NCI-H2081 treated with DMSO at 0.1 percent for 48 hours (cell line): Measurements from ENCODE around the gene VWA7.
A peak's percentile ranks its signal among the peaks of the same experiment; 100 is the strongest.

Source experiments
- DNase-seq: peaks from one replicate; lab custom pipeline; 2025; lab: John Stamatoyannopoulos, UW

Gene VWA7

GRCh38 chr6:31752739-31753319 lies 24.3 kb downstream of the VWA7 start:
- DNase-seq: no peak

- no peak for DNase-seq
Observed at GRCh38 chr6:31750411-31751022, 26.6 kb downstream of the VWA7 start.

DNA sequence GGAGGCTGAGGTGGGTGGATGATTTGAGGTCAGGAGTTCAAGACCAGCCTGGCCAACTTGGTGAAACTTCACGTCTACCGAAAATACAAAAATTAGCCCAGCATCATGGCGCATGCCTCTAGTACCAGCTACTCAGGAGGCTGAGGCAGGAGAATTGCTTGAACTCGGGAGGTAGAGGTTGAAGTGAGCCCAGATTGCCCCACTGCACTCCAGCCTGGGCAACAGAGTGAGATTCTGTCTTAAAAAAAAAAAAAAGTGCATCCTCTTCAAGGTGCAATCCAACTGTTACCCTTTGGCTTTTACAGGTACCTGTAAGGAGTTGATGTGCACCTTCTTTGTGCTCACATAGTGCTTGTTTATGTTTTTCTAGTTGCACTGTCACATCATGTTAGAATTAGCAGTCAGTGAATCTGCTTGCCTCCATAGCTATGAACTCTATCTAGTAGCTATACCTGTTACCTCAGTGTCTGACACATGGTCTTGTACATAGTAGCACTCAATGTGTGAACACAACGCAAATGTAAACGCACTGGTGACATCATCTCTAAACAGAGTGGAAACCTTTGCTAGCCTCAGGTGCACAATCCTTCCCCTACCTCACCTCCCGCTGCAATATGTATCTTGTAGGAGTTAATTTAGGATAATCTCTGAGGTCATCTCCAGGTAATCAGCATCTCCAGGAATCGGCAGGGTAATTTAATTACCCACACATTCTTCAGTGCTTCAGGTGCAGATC lies 27.7 kb downstream of the VWA7 start:
- DNase-seq: no peak

GRCh38 chr6:31744422-31744821 lies 32.7 kb downstream of the VWA7 start:
- DNase-seq: no peak

GRCh38 chr6:31742894-31743293 lies 34.2 kb downstream of the VWA7 start:
- no peak for DNase-seq

- DNase-seq: no peak
Observed at GRCh38 chr6:31741815-31742214, 35.3 kb downstream of the VWA7 start.

- no peak for DNase-seq
Observed at GRCh38 chr6:31740397-31741223, 36.5 kb downstream of the VWA7 start.

GRCh38 chr6:31739639-31740396 lies 37.3 kb downstream of the VWA7 start, which contains the start of gene MSH5:
TSS of gene MSH5 (plus strand) at chr6:31740005. CDS start at chr6:31740467, 462 bp downstream.
- DNase-seq: peak; percentile 95

DNA sequence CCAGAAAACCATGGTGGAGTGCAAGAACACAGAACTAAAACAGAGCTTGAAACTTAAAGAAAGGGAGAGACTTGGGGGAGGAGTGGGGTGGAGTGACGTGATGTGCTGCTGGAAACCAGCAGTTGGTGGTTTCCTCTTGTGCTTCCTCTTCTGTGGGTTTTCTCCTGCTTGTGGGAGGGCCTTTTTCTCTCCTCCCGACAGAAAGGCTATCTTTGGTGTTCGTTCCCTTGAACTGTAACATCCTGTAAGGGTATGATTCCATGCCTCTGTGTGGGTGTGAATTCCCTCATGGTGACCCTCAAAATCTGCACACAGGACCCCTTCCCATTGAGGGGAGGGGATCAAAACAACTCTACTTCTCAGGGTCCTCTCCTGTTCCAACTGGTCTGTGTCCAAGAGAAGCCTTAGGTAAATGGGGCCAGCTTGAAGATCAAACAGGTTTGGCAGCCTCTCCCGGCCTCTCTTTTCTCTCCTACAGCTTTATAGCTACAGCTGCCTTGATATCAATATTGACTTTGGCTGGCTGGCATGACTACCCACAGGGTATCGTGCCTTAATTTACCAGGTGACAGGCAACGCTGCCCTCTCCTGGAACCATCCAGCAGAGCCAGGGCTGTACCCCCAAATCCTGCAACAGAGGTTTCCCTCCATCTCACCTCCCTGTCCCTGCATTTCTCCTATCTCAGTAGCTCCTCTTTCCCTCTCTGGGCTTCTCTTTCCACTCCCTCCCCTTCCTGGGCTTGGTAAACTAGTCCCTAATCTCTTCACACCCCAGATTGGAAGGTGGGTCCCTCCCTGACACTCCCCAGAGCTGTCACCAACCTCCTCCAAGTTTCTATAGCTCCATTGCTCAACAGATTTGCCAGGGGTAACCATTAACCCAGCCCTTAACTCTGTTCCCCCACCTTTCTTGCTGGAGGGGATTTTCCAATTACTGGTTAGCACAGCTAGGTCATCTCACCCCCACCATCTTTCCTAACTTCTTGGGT lies 38.8 kb downstream of the VWA7 start:
- DNase-seq: peak; percentile 76

DNA sequence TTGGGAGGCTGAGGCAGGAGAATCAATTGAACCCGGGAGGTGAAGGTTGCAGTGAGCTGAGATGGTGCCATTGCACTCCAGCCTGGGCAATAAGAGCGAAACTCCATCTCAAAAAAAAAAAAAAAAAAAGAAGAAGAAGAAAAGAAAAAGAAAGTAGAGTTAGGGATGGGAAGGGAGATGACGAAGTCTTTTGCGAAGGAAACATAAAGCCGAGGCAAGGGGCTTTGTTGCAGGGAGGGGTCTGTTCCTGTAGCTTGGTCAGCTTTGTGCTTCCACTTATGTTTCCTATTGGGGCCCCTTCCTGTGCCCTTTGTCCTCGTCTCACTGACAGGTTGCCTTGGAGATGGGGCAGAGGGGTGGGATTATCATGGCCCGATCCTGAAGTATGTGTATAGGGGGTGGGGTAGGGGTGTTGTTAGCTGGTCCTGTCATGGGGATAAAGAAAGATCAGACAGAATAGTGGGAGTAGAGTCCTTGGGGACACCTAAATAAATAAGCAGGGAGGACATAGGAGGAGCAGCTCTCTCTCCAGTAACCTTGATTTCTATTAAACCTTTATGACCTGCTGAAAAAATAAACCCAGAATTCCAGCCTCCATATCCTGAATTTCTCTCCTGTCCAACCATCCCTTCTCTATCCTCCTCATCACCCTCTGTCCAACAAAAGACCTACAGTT lies 39.7 kb downstream of the VWA7 start:
- DNase-seq: no peak

DNA sequence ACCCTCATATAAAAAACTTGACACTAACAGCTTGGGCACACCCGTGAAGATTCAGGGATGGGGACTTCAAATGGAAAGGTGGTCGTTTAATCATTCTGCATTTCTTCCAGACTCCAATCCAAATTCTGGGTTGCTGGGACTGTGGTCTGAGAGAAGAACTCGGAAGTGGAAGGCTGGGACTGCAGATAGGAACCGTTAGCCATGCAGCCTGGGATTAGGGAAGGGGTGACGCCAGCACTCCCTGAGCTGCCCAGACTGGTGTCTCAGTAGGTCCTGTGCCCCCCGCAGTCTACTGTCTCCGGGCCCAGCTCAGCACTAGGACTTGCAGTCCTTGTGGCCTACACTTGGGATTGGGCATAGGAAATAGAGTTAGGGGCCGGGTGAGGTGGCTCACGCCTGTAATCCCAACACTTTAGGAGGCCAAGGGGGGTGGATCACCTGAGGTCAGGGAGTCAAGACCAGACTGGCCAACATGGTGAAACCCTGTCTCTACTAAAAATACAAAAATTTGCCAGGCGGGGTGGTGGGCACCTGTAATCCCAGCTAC lies 40.3 kb downstream of the VWA7 start:
- DNase-seq: no peak

DNA sequence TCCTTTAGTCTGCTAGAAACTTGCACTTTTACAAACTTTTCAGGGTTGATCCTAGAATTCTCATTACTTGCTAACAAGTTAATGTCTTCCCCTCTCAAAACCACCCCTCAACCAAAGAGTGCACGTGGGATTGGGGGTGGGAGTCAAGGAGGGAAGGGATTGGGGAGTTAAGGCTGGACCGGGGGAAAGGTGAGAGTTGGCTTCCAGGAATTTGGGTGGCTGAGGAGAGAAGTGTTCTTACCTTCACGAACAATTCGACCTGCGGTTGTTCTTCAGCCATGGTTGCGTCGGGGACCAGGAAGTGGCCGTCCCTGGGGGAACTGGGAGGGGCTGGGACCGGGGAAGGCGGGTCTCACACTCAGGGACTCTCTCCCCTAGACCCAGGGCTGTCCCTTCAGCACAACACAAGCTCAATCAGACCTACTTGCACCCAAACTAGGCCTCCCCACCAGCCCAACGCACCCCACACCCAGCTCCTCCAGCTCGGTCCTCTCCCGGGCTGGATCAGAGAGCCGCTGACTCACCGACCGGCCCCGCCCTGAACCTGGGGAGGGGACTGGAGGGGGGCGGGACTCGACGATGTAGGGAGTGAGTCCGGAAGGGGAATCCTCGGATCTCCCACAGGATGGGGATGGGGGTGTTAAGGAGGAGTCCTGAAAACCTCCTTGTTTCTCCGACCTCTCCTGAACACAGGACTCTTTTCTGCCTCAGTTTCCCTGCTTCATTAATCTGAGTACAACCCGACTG lies 40.9 kb downstream of the VWA7 start, which contains the start of gene CLIC1:
Gene CLIC1, minus strand, starts transcription at position 510 of the 747 bp plus-strand sequence. Its CDS starts 230 bp downstream, at position 280.
- no peak for DNase-seq

GRCh38 chr6:31734821-31735406 lies 42.2 kb downstream of the VWA7 start:
- DNase-seq: no peak

- DNase-seq: no peak
Observed at GRCh38 chr6:31734247-31734820, 42.8 kb downstream of the VWA7 start.

DNA sequence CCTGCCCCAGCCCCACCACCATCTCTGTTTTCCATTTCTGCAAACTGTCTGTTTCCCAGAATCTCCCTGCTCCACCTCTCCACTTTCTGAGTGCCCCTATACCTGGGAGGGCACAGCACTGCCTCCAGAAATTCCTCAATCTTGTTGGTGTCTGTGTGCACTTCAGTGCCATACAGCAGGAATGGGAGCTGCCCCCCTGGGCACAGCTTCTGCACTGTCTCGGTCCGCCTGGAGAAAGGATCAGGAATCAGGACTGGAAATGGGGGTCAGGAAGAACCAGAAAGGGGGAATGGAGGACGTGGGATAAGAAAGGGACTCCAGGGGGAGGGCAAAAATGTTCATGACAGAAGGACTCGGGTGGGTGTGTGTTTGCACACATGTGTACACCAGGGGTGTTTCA lies 43.4 kb downstream of the VWA7 start:
- DNase-seq: no peak

GRCh38 chr6:31732029-31732428 lies 45.1 kb downstream of the VWA7 start:
- DNase-seq: no peak

DNA sequence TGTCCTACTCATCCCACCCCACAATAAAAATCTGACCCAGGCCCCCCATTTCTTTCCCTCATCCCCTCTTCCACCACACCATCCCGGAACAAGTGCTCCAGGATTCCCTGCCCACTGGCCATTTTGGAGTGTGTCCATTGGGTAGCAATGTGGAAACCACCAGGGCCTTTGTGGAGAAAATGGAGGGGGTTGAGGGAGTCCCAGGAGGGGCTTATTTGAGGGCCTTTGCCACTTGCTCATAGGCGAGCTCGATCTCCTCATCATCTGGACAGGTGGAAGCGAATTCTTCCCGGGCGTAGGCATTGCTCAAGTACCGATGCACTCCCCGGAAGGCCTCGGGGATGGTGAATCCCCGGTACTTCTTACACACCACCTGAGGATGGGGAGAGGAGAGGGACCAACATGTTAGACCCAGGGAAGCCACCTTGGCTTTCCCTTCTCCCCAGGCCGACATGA lies 46.5 kb downstream of the VWA7 start:
- no peak for DNase-seq
